Caco-2 (cell line): ENCODE measurements around the gene FAM83E. TPM values are rescaled to one million over a fixed set of nuclear protein-coding genes. Genes with fewer than 3 reads are reported as not detected.

Experiments used
- BruUV-seq: library from RNA; stranded (reverse); fragments of 400-500 nt; replicated peaks from 2 replicates; lab custom pipeline; 2021; lab: Mats Ljungman, UMichigan
- CTCF ChIA-PET: fragments of 300-600 bp; sonication (Branson Sonifier 250); formaldehyde crosslinking; loops from one replicate; lab custom pipeline; 2022; ENCODE audit warnings: antibody characterized with exemption; lab: Charles Lee
- POLR2A ChIA-PET: fragments of 300-600 bp; sonication (Branson Sonifier 250); formaldehyde crosslinking; loops from one replicate; lab custom pipeline; 2022; ENCODE audit warnings: antibody characterized with exemption; lab: Charles Lee
- DNase-seq, 2 experiments: peaks; one replicate each; pipeline versions ENCODE4 v3.0.0 to v3.0.0-alpha.2; 2020 to 2022
- H3K27me3 ChIP-seq: replicated peaks from 2 replicates; pipeline ENCODE4 v1.6.0; 2011; ENCODE audit warnings: low read length; ENCODE audit not compliant: control insufficient read depth, insufficient read depth
- H3K36me3 ChIP-seq: 2 replicates; pipeline ENCODE4 v1.5.1; 2011; ENCODE audit warnings: low read length; ENCODE audit not compliant: control insufficient read depth, insufficient read depth
- H3K4me1 ChIP-seq: fragments of 250-450 bp; sonication (Bioruptor Pico); 2 replicates; pipeline ENCODE4 v1.5.1; 2020; ENCODE audit warnings: mild to moderate bottlenecking
- H3K4me3 ChIP-seq: 2 replicates; pipeline ENCODE4 v1.5.1; 2011; ENCODE audit warnings: low read depth, mild to moderate bottlenecking, control low read depth, low read length
- H3K9me3 ChIP-seq: fragments of 250-450 bp; sonication (Bioruptor Pico); 2 replicates; pipeline ENCODE4 v1.5.1; 2020; ENCODE audit warnings: mild to moderate bottlenecking, moderate library complexity
- H3K27ac Mint-ChIP-seq: one replicate; pipeline ENCODE4 v1.8.0; 2022; ENCODE audit warnings: mixed read lengths; ENCODE audit not compliant: unreplicated experiment
- H3K27me3 Mint-ChIP-seq: one replicate; pipeline ENCODE4 v1.8.0; 2022; ENCODE audit warnings: mixed read lengths; ENCODE audit not compliant: insufficient read depth, unreplicated experiment
- H3K36me3 Mint-ChIP-seq: one replicate; pipeline ENCODE4 v1.8.0; 2022; ENCODE audit warnings: mild to moderate bottlenecking, mixed read lengths; ENCODE audit not compliant: insufficient read depth, unreplicated experiment
- H3K4me1 Mint-ChIP-seq: one replicate; pipeline ENCODE4 v1.8.0; 2022; ENCODE audit warnings: low read depth, mixed read lengths; ENCODE audit not compliant: unreplicated experiment
- H3K4me3 Mint-ChIP-seq: one replicate; pipeline ENCODE4 v1.8.0; 2022; ENCODE audit warnings: mild to moderate bottlenecking, moderate library complexity, mixed read lengths; ENCODE audit not compliant: unreplicated experiment
- H3K9me3 Mint-ChIP-seq: one replicate; pipeline ENCODE4 v1.8.0; 2022; ENCODE audit warnings: mixed read lengths; ENCODE audit not compliant: unreplicated experiment
- intact Hi-C: fragments of 100-400 bp; cut with micrococcal nuclease; formaldehyde crosslinking; loops from one replicate; pipeline ENCODE4 v1.10.0; 2022; ENCODE audit not compliant: unreplicated experiment
- total RNA-seq: library from RNA; stranded (reverse); gene quantifications from 2 replicates; pipeline ENCODE4 v1.2.3, GENCODE V29; 2022
- TF ChIP-seq, protein P1 (sequence below), 2 experiments: fragments of 200-600 bp in 1 of 2; IDR thresholded peaks; 1 replicate in 1 of 2; 2 replicates in 1 of 2; pipeline versions ENCODE4 v1.5.1 to v1.8.0; 2011 to 2022; ENCODE audit warnings: antibody characterized with exemption in 1 of 2, control low read depth in 1 of 2, inconsistent platforms in 1 of 2, low read depth in 1 of 2, low read length in 1 of 2, mild to moderate bottlenecking in 1 of 2, moderate library complexity in 1 of 2; ENCODE audit not compliant: insufficient read depth in 1 of 2, severe bottlenecking in 1 of 2, unreplicated experiment in 1 of 2

FAM83E gene
- total RNA-seq, 1 experiment from 2014 or later = 6.8 TPM

DNA sequence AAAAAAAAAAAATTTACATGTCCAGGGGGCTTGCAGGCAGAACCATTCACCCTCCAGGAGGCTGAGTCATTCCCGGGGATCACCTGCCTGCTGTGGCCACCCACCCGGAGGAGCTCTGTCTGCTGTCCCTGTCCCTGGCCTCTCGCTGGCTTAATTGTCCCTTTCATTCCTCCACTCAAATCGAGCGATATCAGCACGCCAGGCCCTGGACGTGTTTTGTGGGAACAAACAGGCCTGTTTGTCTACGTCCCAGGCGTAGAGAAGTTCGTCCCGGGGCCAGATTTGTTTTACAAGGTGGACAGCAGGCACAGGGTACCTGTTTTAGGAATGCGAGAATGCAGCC lies 41.7 kb downstream of the FAM83E start:
- intact Hi-C loops = no loop called here
- H3K36me3 ChIP-seq = no peaks in the 10 kb centered on the region
- H3K4me1 Mint-ChIP-seq = peaks cover 18% of the 10 kb centered on the region
- H3K27ac Mint-ChIP-seq = peak overlapping the region; percentile 67
- POLR2A ChIA-PET = interaction anchor here (0.9 kb wide), 1 partner anchor 15 kb away, joined by 5 read pairs; no protein-coding TSS in a partner anchor
- BruUV-seq = no TSS peak
- no peak for DNase-seq
- H3K9me3 ChIP-seq = no peaks in the 10 kb centered on the region
- H3K4me3 ChIP-seq = no peak overlapping the region
- peaks cover 30% of the 10 kb centered on the region for H3K4me1 ChIP-seq
- TF ChIP-seq, protein P1, sequence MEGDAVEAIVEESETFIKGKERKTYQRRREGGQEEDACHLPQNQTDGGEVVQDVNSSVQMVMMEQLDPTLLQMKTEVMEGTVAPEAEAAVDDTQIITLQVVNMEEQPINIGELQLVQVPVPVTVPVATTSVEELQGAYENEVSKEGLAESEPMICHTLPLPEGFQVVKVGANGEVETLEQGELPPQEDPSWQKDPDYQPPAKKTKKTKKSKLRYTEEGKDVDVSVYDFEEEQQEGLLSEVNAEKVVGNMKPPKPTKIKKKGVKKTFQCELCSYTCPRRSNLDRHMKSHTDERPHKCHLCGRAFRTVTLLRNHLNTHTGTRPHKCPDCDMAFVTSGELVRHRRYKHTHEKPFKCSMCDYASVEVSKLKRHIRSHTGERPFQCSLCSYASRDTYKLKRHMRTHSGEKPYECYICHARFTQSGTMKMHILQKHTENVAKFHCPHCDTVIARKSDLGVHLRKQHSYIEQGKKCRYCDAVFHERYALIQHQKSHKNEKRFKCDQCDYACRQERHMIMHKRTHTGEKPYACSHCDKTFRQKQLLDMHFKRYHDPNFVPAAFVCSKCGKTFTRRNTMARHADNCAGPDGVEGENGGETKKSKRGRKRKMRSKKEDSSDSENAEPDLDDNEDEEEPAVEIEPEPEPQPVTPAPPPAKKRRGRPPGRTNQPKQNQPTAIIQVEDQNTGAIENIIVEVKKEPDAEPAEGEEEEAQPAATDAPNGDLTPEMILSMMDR (IDR thresholded peaks at IDR 0.05; ENCODE audit: insufficient read depth in 1 of 2, low read depth in 1 of 2, low read length in 1 of 2, severe bottlenecking in 1 of 2, unreplicated experiment in 1 of 2) = no peak
- H3K27me3 Mint-ChIP-seq = no peaks in the 10 kb centered on the region
- CTCF ChIA-PET = interaction anchor here (0.7 to 1.2 kb wide), 3 partner anchors 11 to 86 kb away, joined by 3 to 5 read pairs (median 3); no protein-coding TSS in a partner anchor
- no peak overlapping the region for H3K4me3 Mint-ChIP-seq
- no peaks in the 10 kb centered on the region for H3K9me3 Mint-ChIP-seq
- H3K27me3 ChIP-seq = no peaks in the 10 kb centered on the region
- peaks cover 15% of the 10 kb centered on the region for H3K36me3 Mint-ChIP-seq

DNA sequence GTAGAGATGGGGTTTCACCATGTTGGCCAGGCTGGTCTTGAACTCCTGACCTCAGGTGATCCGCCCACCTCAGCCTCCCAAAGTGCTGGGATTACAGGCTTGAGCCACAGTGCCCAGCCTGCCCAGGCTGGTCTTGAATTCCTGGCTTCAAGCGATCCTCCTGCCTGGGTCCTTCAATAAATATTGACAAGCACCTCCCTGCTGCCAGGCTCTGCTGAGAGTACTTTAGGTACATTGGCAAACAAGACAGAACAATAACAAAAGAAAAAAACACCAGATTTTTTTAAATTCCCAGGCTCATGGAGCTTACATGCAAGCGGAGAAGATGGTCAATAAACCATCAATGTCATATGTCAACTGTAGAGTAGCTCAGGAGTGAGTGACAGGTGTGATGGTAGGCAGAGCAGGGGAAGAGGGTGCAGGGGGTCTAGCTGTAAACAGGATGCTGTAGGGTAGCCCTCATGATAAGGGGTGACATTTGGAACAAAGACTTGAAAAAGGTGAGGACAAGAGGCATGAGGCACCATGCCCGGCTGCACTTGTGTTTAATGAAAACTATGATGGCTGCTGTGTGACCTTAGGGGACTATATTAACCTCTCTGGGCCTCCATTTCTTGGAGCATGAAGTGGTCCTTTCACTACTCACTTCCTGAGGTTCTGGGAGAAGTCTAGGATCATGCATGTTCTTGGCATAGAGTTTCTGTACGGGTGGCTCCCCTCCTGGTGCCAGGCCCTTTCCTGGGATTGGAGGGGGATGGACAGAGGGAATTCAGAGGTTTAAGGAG lies 43.3 kb downstream of the FAM83E start:
- peak; percentile 64 to 74 for DNase-seq
- ChIA-PET POLR2A (interaction anchor here (0.9 kb wide), 1 partner anchor 18 kb away, joined by 6 read pairs; no protein-coding TSS in a partner anchor), CTCF (interaction anchor here (0.6 to 0.8 kb wide), 3 partner anchors 17 to 126 kb away, joined by 3 to 6 read pairs (median 3); partner anchors contain the start of gene GRWD1)
- H3K27me3 Mint-ChIP-seq = no peaks in the 10 kb centered on the region
- H3K36me3 ChIP-seq = no peaks in the 10 kb centered on the region
- peaks cover 23% of the 10 kb centered on the region for H3K4me1 Mint-ChIP-seq
- H3K9me3 ChIP-seq = no peaks in the 10 kb centered on the region
- intact Hi-C loops = loop anchor here (1.0 kb wide), 1 partner anchor 13 kb away; no protein-coding TSS in a partner anchor
- H3K4me3 Mint-ChIP-seq = no peak overlapping the region
- TF ChIP-seq, protein P1 (IDR thresholded peaks at IDR 0.05; ENCODE audit: insufficient read depth in 1 of 2, low read depth in 1 of 2, low read length in 1 of 2, severe bottlenecking in 1 of 2, unreplicated experiment in 1 of 2) = no peak
- H3K27ac Mint-ChIP-seq = peak overlapping the region; percentile 67
- peaks cover 31% of the 10 kb centered on the region for H3K4me1 ChIP-seq
- no peak overlapping the region for H3K4me3 ChIP-seq
- no TSS peak for BruUV-seq
- H3K9me3 Mint-ChIP-seq = no peaks in the 10 kb centered on the region
- H3K36me3 Mint-ChIP-seq = peaks cover 7% of the 10 kb centered on the region
- no peaks in the 10 kb centered on the region for H3K27me3 ChIP-seq

DNA sequence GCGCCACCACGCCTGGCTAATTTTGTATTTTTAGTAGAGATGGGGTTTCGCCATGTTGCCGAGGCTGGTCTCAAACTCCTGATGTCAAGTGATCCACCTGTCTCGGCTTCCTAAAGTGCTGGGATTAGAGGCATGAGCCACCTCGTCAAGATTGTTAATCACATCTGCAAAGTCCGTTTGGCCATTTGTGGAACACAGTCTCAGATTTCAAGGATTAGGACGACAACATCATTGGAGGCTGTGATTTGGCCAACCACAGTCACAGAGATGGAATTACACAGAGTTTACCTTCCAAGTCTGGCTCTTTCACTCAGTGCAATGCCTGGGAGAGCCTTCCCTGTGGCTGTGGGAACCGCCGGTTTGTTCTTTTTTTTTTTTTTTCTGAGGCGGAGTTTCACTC lies 45.1 kb downstream of the FAM83E start:
- no peaks in the 10 kb centered on the region for H3K27me3 ChIP-seq
- ChIA-PET CTCF (interaction anchor here (0.7 kb wide), 1 partner anchor 80 kb away, joined by 5 read pairs; no protein-coding TSS in a partner anchor), POLR2A (no interaction called here)
- no peak overlapping the region for H3K4me3 ChIP-seq
- no TSS peak for BruUV-seq
- H3K4me1 Mint-ChIP-seq = peaks cover 30% of the 10 kb centered on the region
- no peaks in the 10 kb centered on the region for H3K9me3 Mint-ChIP-seq
- DNase-seq = no peak
- H3K27ac Mint-ChIP-seq = no peak overlapping the region
- TF ChIP-seq, protein P1 (IDR thresholded peaks at IDR 0.05; ENCODE audit: insufficient read depth in 1 of 2, low read depth in 1 of 2, low read length in 1 of 2, severe bottlenecking in 1 of 2, unreplicated experiment in 1 of 2) = no peak
- no peaks in the 10 kb centered on the region for H3K9me3 ChIP-seq
- intact Hi-C loops = no loop called here
- H3K36me3 ChIP-seq = no peaks in the 10 kb centered on the region
- no peak overlapping the region for H3K4me3 Mint-ChIP-seq
- no peaks in the 10 kb centered on the region for H3K27me3 Mint-ChIP-seq
- H3K4me1 ChIP-seq = peaks cover 47% of the 10 kb centered on the region
- H3K36me3 Mint-ChIP-seq = peaks cover 14% of the 10 kb centered on the region
